OCI-LY7 (cell line): Measurements from ENCODE around the gene PPP4C. TPM values are rescaled to one million over a fixed set of nuclear protein-coding genes. Genes with fewer than 3 reads are reported as not detected.

Experiments
- BruUV-seq: library from RNA; stranded (reverse); fragments of 400-500 nt; replicated peaks from 2 replicates; lab custom pipeline; 2021; lab: Mats Ljungman, UMichigan
- CTCF ChIA-PET: fragments of 300-600 bp; sonication (Branson Sonifier 250); formaldehyde crosslinking; loops from one replicate; lab custom pipeline; 2022; ENCODE audit warnings: antibody characterized with exemption; ENCODE audit not compliant: unreplicated experiment; lab: Charles Lee
- POLR2A ChIA-PET: fragments of 300-600 bp; sonication (Branson Sonifier 250); formaldehyde crosslinking; loops from one replicate; lab custom pipeline; 2022; ENCODE audit warnings: antibody characterized with exemption; lab: Charles Lee
- DNase-seq: peaks from one replicate; pipeline ENCODE4 v3.0.0-alpha.2; 2015; ENCODE audit warnings: low spot score
- H2AFZ ChIP-seq: fragments of 200-600 bp; sonication (generic), shearing (Covaris generic); 2 replicates; pipeline ENCODE4 v1.6.1; 2014; ENCODE audit warnings: mild to moderate bottlenecking, antibody characterized with exemption, low read length, moderate library complexity
- H3K27ac ChIP-seq: fragments of 200-600 bp; sonication (generic); 2 replicates; pipeline ENCODE4 v1.5.1; 2014; ENCODE audit warnings: mixed run types, low read depth, mild to moderate bottlenecking, moderate library complexity, low read length, inconsistent platforms; ENCODE audit not compliant: poor library complexity, severe bottlenecking
- H3K36me3 ChIP-seq: fragments of 200-600 bp; sonication (generic); 2 replicates; pipeline ENCODE4 v1.6.1; 2014; ENCODE audit warnings: mild to moderate bottlenecking, antibody characterized with exemption, low read length, moderate library complexity, mixed read lengths; ENCODE audit not compliant: insufficient read depth
- H3K4me1 ChIP-seq: fragments of 200-600 bp; sonication (generic); 2 replicates; pipeline ENCODE4 v1.5.1; 2014; ENCODE audit warnings: mild to moderate bottlenecking, low read length; ENCODE audit not compliant: insufficient read depth, poor library complexity, severe bottlenecking
- H3K4me2 ChIP-seq: fragments of 200-600 bp; sonication (generic); 2 replicates; pipeline ENCODE4 v1.6.1; 2014; ENCODE audit warnings: mild to moderate bottlenecking, low read length
- H3K4me3 ChIP-seq: fragments of 200-600 bp; sonication (generic); 2 replicates; pipeline ENCODE4 v1.5.1; 2014; ENCODE audit warnings: mild to moderate bottlenecking, low read depth, low read length; ENCODE audit not compliant: poor library complexity, severe bottlenecking
- H3K79me2 ChIP-seq: fragments of 200-600 bp; sonication (generic); 2 replicates; pipeline ENCODE4 v1.6.1; 2016; ENCODE audit warnings: low read depth, mild to moderate bottlenecking, low read length, moderate library complexity, mixed read lengths; ENCODE audit not compliant: insufficient read depth
- H3K9me2 ChIP-seq: fragments of 200-600 bp; sonication (generic); 2 replicates; pipeline ENCODE4 v1.6.1; 2016; ENCODE audit warnings: mild to moderate bottlenecking, low read length, mixed read lengths; ENCODE audit not compliant: insufficient read depth
- H3K9me3 ChIP-seq: fragments of 200-600 bp; sonication (generic); 2 replicates; pipeline ENCODE4 v1.6.1; 2014; ENCODE audit warnings: mild to moderate bottlenecking, mixed run types, low read length, mixed read lengths
- H4K20me1 ChIP-seq: fragments of 200-600 bp; sonication (generic); 2 replicates; pipeline ENCODE4 v1.6.1; 2014; ENCODE audit warnings: mild to moderate bottlenecking, antibody characterized with exemption, low read length, moderate library complexity, mixed read lengths; ENCODE audit not compliant: insufficient read depth
- EZH2phosphoT487 ChIP-seq: fragments of 200-600 bp; sonication (generic); IDR thresholded peaks from 2 replicates; pipeline ENCODE4 v1.6.1; 2018; ENCODE audit warnings: low read depth, borderline replicate concordance, mild to moderate bottlenecking, mixed run types, antibody characterized with exemption, low read length, moderate library complexity, mixed read lengths
- intact Hi-C: fragments of 100-400 bp; cut with micrococcal nuclease; formaldehyde crosslinking; loops from one replicate; pipeline ENCODE4 v1.10.0; 2022; ENCODE audit not compliant: unreplicated experiment
- total RNA-seq, 2 experiments: library from RNA; depleted of rRNA in 1 of 2; stranded (reverse); fragments of >200 nt in 1 of 2; shearing (Covaris generic) in 1 of 2; gene quantifications; 2 replicates each; pipeline ENCODE4 v1.2.3, GENCODE V29; 2014 to 2022
- TF ChIP-seq, protein P1 (sequence below): fragments of 200-600 bp; sonication (generic); conservative IDR thresholded peaks from 2 replicates; pipeline ENCODE4 v1.5.1; 2014; ENCODE audit warnings: mild to moderate bottlenecking, antibody characterized with exemption, low read length, moderate library complexity, mixed read lengths

Gene PPP4C
- total RNA-seq, 2 experiments from 2014 or later = 124 to 144 TPM

DNA sequence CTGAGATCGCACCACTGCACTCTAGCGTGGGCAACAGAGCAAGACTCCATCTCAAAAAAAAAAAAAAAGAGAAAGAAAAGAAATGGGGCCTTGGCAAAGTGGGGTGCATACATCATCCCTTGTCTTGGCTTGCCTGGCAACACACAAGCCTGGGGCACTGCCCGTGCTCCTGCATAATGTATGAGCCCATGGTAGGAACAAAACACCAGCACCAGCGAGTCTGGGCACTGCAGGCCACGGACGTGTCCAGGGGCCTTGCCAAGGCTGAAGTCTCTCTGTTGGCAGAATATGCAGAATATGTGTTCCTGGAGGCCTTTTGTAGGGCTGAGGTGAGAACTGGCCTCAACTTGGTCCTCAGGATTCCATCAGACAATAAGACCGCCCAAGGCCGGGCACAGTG lies 25.9 kb upstream of the PPP4C start:
- no TSS peak for BruUV-seq
- Histone ChIP-seq H3K4me2 (no peak overlapping the region), H3K36me3 (no peaks in the 10 kb centered on the region), H3K4me1 (peaks cover 21% of the 10 kb centered on the region), H4K20me1 (no peaks in the 10 kb centered on the region), H3K27ac (no peak overlapping the region), H3K9me3 (no peaks in the 10 kb centered on the region), H3K79me2 (no peaks in the 10 kb centered on the region), H2AFZ (no peak overlapping the region), H3K9me2 (no peaks in the 10 kb centered on the region), H3K4me3 (no peak overlapping the region)
- ChIA-PET CTCF (interaction anchor here (2.6 kb wide), 1 partner anchor 17 kb away, joined by 7 read pairs; no protein-coding TSS in a partner anchor), POLR2A (no interaction called here)
- intact Hi-C loops = no loop called here
- TF ChIP-seq, protein P1, sequence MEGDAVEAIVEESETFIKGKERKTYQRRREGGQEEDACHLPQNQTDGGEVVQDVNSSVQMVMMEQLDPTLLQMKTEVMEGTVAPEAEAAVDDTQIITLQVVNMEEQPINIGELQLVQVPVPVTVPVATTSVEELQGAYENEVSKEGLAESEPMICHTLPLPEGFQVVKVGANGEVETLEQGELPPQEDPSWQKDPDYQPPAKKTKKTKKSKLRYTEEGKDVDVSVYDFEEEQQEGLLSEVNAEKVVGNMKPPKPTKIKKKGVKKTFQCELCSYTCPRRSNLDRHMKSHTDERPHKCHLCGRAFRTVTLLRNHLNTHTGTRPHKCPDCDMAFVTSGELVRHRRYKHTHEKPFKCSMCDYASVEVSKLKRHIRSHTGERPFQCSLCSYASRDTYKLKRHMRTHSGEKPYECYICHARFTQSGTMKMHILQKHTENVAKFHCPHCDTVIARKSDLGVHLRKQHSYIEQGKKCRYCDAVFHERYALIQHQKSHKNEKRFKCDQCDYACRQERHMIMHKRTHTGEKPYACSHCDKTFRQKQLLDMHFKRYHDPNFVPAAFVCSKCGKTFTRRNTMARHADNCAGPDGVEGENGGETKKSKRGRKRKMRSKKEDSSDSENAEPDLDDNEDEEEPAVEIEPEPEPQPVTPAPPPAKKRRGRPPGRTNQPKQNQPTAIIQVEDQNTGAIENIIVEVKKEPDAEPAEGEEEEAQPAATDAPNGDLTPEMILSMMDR = no peak
- TF ChIP-seq EZH2phosphoT487 = no peak
- no peak for DNase-seq

DNA sequence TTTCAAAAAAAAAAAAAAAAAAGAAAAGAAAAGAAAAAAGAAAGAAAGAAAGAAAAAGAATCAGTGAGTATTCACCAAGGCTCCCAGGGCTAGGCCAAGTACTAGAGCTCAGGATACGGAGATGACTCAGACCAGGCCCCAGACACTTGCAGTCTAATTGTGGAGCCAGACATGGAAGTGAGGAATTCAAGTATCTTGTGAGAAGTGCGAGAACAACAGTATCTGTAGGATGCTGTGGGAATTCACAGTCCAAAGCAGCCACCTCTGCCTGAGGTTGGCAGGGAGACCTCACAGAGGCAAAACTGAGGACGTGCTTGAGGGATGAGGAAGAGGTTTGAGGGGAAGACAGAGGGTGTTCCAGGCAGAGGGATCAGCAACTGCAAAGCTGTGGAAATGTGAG lies 24.3 kb upstream of the PPP4C start:
- intact Hi-C loops = no loop called here
- TF ChIP-seq EZH2phosphoT487 = no peak
- TF ChIP-seq, protein P1 = no peak
- Histone ChIP-seq H3K4me1 (peaks cover 27% of the 10 kb centered on the region), H3K36me3 (no peaks in the 10 kb centered on the region), H4K20me1 (no peaks in the 10 kb centered on the region), H3K79me2 (no peaks in the 10 kb centered on the region), H3K9me2 (no peaks in the 10 kb centered on the region), H3K4me2 (peak overlapping the region; percentile 97; the same call in 1 of the 2 replicates), H2AFZ (no peak overlapping the region), H3K9me3 (no peaks in the 10 kb centered on the region), H3K27ac (no peak overlapping the region), H3K4me3 (peak overlapping the region; percentile 83)
- no peak for DNase-seq
- BruUV-seq = no TSS peak
- CTCF ChIA-PET = no interaction called here
- POLR2A ChIA-PET = interaction anchor here (1.2 kb wide), 1 partner anchor 10 kb away, joined by 3 read pairs; no protein-coding TSS in a partner anchor

GRCh38 chr16:30052671-30053372 lies 23.0 kb upstream of the PPP4C start:
- peak overlapping the region; percentile 83 for H3K4me3 ChIP-seq
- peak; percentile 95 for DNase-seq
- H3K4me1 ChIP-seq = peaks cover 27% of the 10 kb centered on the region
- TF ChIP-seq, protein P1 = no peak
- TF ChIP-seq EZH2phosphoT487 = no peak
- peak overlapping the region; percentile 54 for H3K27ac ChIP-seq
- peak overlapping the region; percentile 97 for H3K4me2 ChIP-seq
- H3K79me2 ChIP-seq = no peaks in the 10 kb centered on the region
- no peaks in the 10 kb centered on the region for H3K9me2 ChIP-seq
- ChIA-PET POLR2A (interaction anchor here (0.5 kb wide), 1 partner anchor 37 kb away, joined by 5 read pairs; no protein-coding TSS in a partner anchor), CTCF (no interaction called here)
- intact Hi-C loops = no loop called here
- BruUV-seq = TSS peak; percentile 93
- H4K20me1 ChIP-seq = no peaks in the 10 kb centered on the region
- no peaks in the 10 kb centered on the region for H3K9me3 ChIP-seq
- H2AFZ ChIP-seq = peak overlapping the region; percentile 79
- H3K36me3 ChIP-seq = no peaks in the 10 kb centered on the region
